ENCODE measurements around the gene B3GLCT. TPM values are rescaled to one million over a fixed set of nuclear protein-coding genes. Genes with fewer than 3 reads are reported as not detected.

B3GLCT gene
- total and polyA plus RNA-seq, 10 of the 15 experiments (the other 5 are each of a cell fraction or from before 2014, with no cell fraction given): 0.07 to 0.89 (median 0.25) TPM

DNA sequence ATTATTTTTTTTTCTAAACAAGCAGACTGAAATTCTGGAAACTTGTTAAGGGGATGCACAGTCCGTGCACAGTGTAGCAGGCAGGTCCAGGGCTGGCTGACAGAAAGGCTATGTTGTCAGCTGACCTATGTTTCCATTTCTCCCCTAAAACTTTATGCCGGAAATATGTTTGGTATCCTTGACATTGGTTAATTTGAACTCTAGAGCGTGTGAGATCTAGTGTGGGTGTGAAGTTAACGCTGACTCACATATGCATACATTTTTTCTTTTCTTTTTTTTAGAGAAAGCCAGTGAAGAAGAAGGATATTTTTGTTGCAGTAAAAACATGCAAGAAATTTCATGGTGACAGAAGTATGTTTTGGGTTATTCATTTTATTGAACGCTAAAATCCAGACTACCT is 76.6 kb downstream of the B3GLCT start:
- Histone ChIP-seq H3K27ac (ENCODE audit: control insufficient read depth, insufficient read depth) (no peak overlapping the region), H3K4me2 (ENCODE audit: control insufficient read depth, insufficient read depth) (no peak overlapping the region), H3K27me3 (replicated peaks in 1 of 2; ENCODE audit: control insufficient read depth in 2 of 2, insufficient read depth in 2 of 2, low read length in 1 of 2) (no peaks in the 10 kb centered on the region), H3K79me2 (ENCODE audit: control insufficient read depth, insufficient read depth, low read length) (no peaks in the 10 kb centered on the region), H2AFZ (ENCODE audit: control insufficient read depth, low read depth, low read length) (no peak overlapping the region), H3K4me1 (ENCODE audit: control insufficient read depth, insufficient read depth, low read length) (no peaks in the 10 kb centered on the region), H3K9ac (ENCODE audit: control insufficient read depth, insufficient read depth, low read length) (no peak overlapping the region), H4K20me1 (ENCODE audit: control insufficient read depth, insufficient read depth) (no peaks in the 10 kb centered on the region), H3K4me3 (no peak overlapping the region), H3K9me3 (replicated peaks; ENCODE audit: control insufficient read depth, insufficient read depth, low read length) (no peaks in the 10 kb centered on the region), H3K36me3 (ENCODE audit: control insufficient read depth in 2 of 2, insufficient read depth in 2 of 2, low read length in 1 of 2) (no peaks in the 10 kb centered on the region)
- in situ Hi-C loops (cut with MboI) (no loop called here), intact Hi-C loops (cut with micrococcal nuclease; ENCODE audit: unreplicated experiment) (no loop called here)
- POLR2A ChIA-PET: no interaction called here
- 71% methylated on average over 5 of the region's 5 CpGs for WGBS (ENCODE audit: insufficient coverage, insufficient replicate concordance, low lambda C conversion rate, missing lambda C conversion rate)
- TF ChIP-seq TARDBP (IDR thresholded peaks at IDR 0.05; ENCODE audit: borderline replicate concordance): no peak
- no peak for TF ChIP-seq HCFC1 (IDR thresholded peaks at IDR 0.05; ENCODE audit: low read length)
- TF ChIP-seq MYC (IDR thresholded peaks at IDR 0.05; ENCODE audit: insufficient read depth, insufficient read length, insufficient replicate concordance, low read length, severe bottlenecking): no peak
- TF ChIP-seq NFYB (IDR thresholded peaks at IDR 0.05; ENCODE audit: insufficient read depth, low read depth, low read length): no peak
- TF ChIP-seq FOS (IDR thresholded peaks at IDR 0.05; ENCODE audit: borderline replicate concordance, extremely low read depth, insufficient read length): no peak
- TF ChIP-seq JUNB (IDR thresholded peaks at IDR 0.05): no peak
- TF ChIP-seq NFYA (IDR thresholded peaks at IDR 0.05; ENCODE audit: borderline replicate concordance, low read depth, low read length): no peak
- TF ChIP-seq CBX5 (IDR thresholded peaks at IDR 0.05; ENCODE audit: low read depth): no peak
- TF ChIP-seq SIX5 (IDR thresholded peaks at IDR 0.05; ENCODE audit: low read depth, low read length, severe bottlenecking): no peak
- TF ChIP-seq EGR1 (IDR thresholded peaks at IDR 0.05; ENCODE audit: borderline replicate concordance in 1 of 2, low read depth in 2 of 2, low read length in 2 of 2): no peak
- no peak for TF ChIP-seq GABPA (IDR thresholded peaks at IDR 0.05; ENCODE audit: low read depth)
- no peak for TF ChIP-seq BCL11A (IDR thresholded peaks at IDR 0.05; ENCODE audit: low read depth, low read length)
- no peak for TF ChIP-seq LARP7 (IDR thresholded peaks at IDR 0.05)
- no peak for TF ChIP-seq CEBPB (IDR thresholded peaks at IDR 0.05; ENCODE audit: borderline replicate concordance in 1 of 2, low read depth in 2 of 2, low read length in 2 of 2)
- FAIRE-seq: no peak
- CTCF ChIA-PET: no interaction called here
- ATAC-seq: no peak
- SMC1A ChIA-PET (ENCODE audit: uncharacterized antibody, unreplicated experiment): no interaction called here
- DNase-seq (ENCODE audit: low read depth, low spot score): no peak
- no TSS peak for BruUV-seq (replicated peaks)
- RAD21 ChIA-PET (ENCODE audit: unreplicated experiment): no interaction called here
